GM12872 (cell line): ENCODE data around the gene CHMP3.

Experiments
- TF ChIP-seq, protein P1 (sequence below): IDR thresholded peaks from 3 replicates; pipeline ENCODE4 v1.5.1; 2011; ENCODE audit warnings: low read depth, mild to moderate bottlenecking, low read length, moderate library complexity; ENCODE audit not compliant: insufficient read depth

CHMP3 gene

DNA sequence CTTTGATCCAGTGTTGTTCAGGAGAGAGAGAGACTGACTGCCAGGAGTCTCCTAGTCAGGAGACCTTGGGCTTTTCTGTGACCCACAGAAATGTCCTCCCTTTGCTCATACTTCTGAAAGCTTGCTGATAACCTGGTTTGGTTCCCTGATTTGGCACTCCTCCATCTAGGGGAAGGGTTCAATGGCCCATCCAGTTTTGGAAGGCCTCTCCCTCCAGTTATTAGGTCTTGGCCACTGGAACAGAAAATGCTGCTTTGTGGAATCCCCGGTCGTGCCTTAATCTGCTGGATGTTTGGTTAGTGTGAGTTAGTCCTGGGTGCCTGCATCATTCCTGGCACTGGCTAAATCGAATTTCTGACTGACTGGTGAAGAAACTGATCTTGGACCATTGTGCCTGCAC is 86.3 kb downstream of the CHMP3 start:
- TF ChIP-seq, protein P1, sequence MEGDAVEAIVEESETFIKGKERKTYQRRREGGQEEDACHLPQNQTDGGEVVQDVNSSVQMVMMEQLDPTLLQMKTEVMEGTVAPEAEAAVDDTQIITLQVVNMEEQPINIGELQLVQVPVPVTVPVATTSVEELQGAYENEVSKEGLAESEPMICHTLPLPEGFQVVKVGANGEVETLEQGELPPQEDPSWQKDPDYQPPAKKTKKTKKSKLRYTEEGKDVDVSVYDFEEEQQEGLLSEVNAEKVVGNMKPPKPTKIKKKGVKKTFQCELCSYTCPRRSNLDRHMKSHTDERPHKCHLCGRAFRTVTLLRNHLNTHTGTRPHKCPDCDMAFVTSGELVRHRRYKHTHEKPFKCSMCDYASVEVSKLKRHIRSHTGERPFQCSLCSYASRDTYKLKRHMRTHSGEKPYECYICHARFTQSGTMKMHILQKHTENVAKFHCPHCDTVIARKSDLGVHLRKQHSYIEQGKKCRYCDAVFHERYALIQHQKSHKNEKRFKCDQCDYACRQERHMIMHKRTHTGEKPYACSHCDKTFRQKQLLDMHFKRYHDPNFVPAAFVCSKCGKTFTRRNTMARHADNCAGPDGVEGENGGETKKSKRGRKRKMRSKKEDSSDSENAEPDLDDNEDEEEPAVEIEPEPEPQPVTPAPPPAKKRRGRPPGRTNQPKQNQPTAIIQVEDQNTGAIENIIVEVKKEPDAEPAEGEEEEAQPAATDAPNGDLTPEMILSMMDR: no peak

DNA sequence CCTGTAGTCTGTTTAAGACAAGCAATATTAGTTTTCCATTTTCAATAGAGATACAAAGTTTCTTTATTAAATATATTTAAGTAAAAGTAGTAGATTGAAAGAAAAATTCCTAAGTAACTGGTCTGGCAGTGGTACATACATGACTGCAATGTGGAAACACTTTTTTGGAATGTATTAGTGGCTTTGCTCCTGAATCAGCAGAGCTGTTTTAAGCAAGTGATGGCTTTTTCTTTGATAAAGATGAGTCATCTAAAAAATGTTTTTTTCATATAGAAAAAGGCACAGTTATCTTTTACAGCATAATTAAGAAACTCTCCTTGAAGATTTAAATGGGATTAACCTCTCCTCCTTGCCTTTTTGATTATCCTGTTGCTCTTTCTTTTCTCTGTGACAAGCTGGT is 87.2 kb downstream of the CHMP3 start:
- TF ChIP-seq, protein P1: no peak

DNA sequence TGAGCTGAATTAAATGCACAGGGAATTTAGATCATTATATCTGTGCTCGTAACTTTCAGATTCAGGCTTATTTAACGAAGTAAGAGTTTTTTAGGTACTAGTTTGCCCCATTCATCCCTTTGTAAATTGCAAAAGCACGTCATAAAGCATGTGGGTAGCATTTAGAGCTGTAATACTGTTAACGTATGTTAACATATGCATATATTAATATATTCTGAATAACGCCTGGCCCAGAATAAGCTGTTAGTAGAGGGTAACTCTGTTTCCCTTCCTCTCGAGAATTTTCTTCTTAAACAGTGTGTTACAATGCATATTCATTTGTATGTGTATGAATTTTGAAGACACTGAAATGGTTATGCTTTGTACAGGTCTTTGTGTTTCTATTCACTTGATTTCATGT is 91.6 kb downstream of the CHMP3 start:
- TF ChIP-seq, protein P1: no peak

DNA sequence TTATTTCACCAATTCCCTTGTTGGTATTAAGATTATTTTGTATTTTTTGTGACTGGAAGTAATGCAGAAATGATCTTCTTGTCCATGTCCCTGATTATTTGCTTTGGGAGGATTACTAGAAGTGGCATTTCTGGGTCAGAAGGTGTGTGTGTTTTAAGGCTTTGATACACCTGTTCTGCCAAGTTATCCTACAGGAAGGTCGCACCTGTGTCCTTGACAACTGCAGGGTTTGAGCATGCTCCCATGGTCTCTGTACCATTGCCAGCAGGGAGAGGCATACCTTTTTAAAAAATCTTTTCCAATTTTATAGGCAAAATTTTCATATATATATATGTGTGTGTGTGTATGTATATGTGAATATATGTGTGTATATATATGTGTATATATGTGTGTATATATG is 92.4 kb downstream of the CHMP3 start:
- TF ChIP-seq, protein P1: no peak

DNA sequence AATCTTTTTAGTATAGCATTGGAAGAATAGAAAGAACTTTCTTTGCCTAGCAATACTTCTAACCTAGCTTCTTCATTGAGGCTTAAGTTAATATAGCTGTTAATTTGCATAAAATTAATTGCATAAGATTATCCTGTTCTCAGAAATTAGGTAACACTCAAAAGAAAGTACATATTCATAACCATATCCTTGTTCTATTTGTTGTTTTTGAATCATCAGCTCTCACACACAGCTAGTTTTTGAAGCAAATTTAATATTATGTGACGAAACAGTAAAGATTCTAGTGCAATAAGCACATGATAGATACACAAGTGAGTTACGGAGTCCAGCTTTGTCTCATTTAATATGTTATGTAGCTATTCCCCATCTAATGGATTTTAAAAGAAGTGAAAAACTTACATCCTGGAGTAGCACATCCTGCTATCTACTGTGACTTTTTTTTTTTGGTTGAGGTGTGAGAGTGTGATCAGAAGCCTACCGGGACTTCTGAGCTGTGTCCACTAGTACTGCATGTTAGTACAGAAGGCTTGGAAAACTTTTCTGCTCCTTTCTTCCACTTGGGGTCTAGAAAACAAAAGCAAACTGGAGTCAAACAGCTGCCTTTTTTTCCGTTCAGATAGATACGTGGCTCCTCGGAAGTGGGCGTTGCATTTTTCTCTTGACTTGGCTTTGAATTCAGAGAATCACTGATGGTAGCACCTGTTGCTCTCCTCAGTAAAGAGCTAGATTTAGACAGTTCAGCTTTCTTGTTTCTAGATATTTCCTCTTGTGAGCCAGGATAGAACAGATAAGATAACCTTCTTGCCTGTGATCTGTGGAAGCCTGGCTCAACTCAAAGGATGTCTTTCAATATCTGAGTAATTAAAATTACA is 94.8 kb downstream of the CHMP3 start:
- TF ChIP-seq, protein P1: no peak

DNA sequence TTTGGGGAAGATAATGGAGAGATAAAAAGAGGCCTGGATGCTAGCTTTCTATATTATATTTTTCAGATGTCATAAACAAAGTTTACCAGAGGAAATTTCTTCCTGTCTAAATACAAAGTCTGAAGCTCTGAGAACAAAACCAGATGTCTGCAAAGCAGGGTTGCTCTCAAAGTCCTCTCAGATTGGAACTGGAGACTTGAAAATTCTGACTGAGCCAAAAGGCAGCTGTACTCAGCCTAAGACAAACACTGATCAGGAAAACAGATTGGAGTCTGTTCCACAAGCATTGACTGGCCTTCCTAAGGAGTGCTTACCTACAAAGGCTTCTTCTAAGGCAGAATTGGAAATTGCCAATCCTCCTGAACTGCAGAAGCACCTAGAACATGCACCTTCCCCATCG is 96.9 kb downstream of the CHMP3 start:
- TF ChIP-seq, protein P1: no peak

DNA sequence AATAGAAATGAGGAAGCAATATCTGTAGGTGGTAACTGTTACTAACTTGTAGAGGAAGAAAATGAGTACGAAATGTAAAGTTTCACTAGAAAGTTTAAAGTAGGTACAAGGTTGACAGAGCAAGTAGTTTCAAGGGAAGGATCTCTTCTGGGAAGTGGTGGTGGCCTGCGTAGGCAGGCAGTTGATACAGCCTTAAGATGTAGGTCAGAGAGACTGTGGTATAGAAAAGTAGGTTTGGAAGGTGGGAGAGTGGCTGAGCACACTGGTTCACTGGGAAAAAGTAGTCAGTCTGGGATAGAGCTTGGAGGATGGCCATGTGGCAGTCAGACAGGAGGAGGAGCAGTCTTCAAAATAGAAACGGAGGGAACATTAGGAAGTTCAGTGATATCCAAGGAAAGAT is 98.6 kb downstream of the CHMP3 start:
- TF ChIP-seq, protein P1: no peak
